Measurements from ENCODE around the gene PARD3. TPM values are rescaled to one million over a fixed set of nuclear protein-coding genes. Genes with fewer than 3 reads are reported as not detected.
A peak's percentile ranks its signal among the peaks of the same experiment; 100 is the strongest.

PARD3 gene
- polyA plus RNA-seq, 3 donors: 0.51 TPM; not detected in 2

GRCh38 chr10:34222359-34222758 is 592.7 kb downstream of the PARD3 start:
- H3K4me1 ChIP-seq (ENCODE audit: control insufficient read depth in 1 of 2, insufficient read depth in 2 of 2, low read length in 2 of 2): peaks cover 5 to 6% of the 10 kb centered on the region in 2 donors
- no peaks in the 10 kb centered on the region for H3K27me3 ChIP-seq (ENCODE audit: control insufficient read depth in 2 of 2, insufficient read depth in 2 of 2, low read length in 2 of 2)
- H3K9me3 Mint-ChIP-seq: peaks cover 2 to 10% (median 7%) of the 10 kb centered on the region in 7 donors
- no peak overlapping the region for H2AFZ ChIP-seq (ENCODE audit: insufficient read depth, low read depth, low read length, poor library complexity, severe bottlenecking)
- H3K79me2 ChIP-seq (ENCODE audit: insufficient read depth, low read length): no peaks in the 10 kb centered on the region
- TF ChIP-seq CTCF (IDR thresholded peaks at IDR 0.05): no peak
- DNase-seq: no peak
- no peak overlapping the region for H3K27ac Mint-ChIP-seq
- peaks cover 0 to 2% (median 0%) of the 10 kb centered on the region in 3 donors for H3K27me3 Mint-ChIP-seq (ENCODE audit: low read depth in 3 of 3)
- H4K20me1 ChIP-seq (ENCODE audit: insufficient read depth, low read length): no peaks in the 10 kb centered on the region
- intact Hi-C loops (cut with micrococcal nuclease): no loop called here
- H3K4me3 ChIP-seq (replicated peaks in 1 of 3; ENCODE audit: low read depth in 2 of 3, low read length in 3 of 3): no peak overlapping the region
- H3K9me3 ChIP-seq (replicated peaks in 1 of 2; ENCODE audit: control insufficient read depth in 1 of 2, insufficient read depth in 1 of 2, low read length in 2 of 2): no peaks in the 10 kb centered on the region
- H3K36me3 Mint-ChIP-seq: no peaks in the 10 kb centered on the region
- WGBS (ENCODE audit: insufficient coverage): no CpG with 5 or more reads among the region's 4 CpGs
- peaks cover 7% of the 10 kb centered on the region for H3K4me1 Mint-ChIP-seq
- no peaks in the 10 kb centered on the region for H3K36me3 ChIP-seq (replicated peaks in 1 of 2; ENCODE audit: control insufficient read depth in 1 of 2, insufficient read depth in 2 of 2, low read length in 2 of 2)
- no peak overlapping the region for H3K9ac ChIP-seq (ENCODE audit: insufficient read depth, low read length, poor library complexity, severe bottlenecking)
- no peak overlapping the region for H3K4me3 Mint-ChIP-seq
- no peak overlapping the region for H3K27ac ChIP-seq (ENCODE audit: low read depth in 1 of 2, low read length in 2 of 2)
- H3K4me2 ChIP-seq (replicated peaks; ENCODE audit: extremely low read depth, low read length, poor library complexity, severe bottlenecking): no peak overlapping the region

- H3K79me2 ChIP-seq (ENCODE audit: insufficient read depth, low read length): no peaks in the 10 kb centered on the region
- H2AFZ ChIP-seq (ENCODE audit: insufficient read depth, low read depth, low read length, poor library complexity, severe bottlenecking): no peak overlapping the region
- Mint-ChIP-seq H3K4me1 (peaks cover 7% of the 10 kb centered on the region), H3K4me3 (no peak overlapping the region), H3K27me3 (ENCODE audit: low read depth in 3 of 3) (peaks cover 0 to 2% (median 0%) of the 10 kb centered on the region in 3 donors), H3K9me3 (peaks cover 0 to under 1% (median 0%) of the 10 kb centered on the region in 7 donors), H3K36me3 (no peaks in the 10 kb centered on the region), H3K27ac (peak overlapping the region in 1 of 7 donors; percentile 15)
- H3K9ac ChIP-seq (ENCODE audit: insufficient read depth, low read length, poor library complexity, severe bottlenecking): no peak overlapping the region
- 82% methylated on average over 2 of the region's 10 CpGs for WGBS (ENCODE audit: insufficient coverage)
- intact Hi-C loops (cut with micrococcal nuclease): no loop called here
- TF ChIP-seq CTCF (IDR thresholded peaks at IDR 0.05): no peak
- H4K20me1 ChIP-seq (ENCODE audit: insufficient read depth, low read length): no peaks in the 10 kb centered on the region
- no peak for DNase-seq
- H3K4me2 ChIP-seq (replicated peaks; ENCODE audit: extremely low read depth, low read length, poor library complexity, severe bottlenecking): no peak overlapping the region
- H3K27ac ChIP-seq (ENCODE audit: low read depth in 1 of 2, low read length in 2 of 2): no peak overlapping the region
- H3K27me3 ChIP-seq (ENCODE audit: control insufficient read depth in 2 of 2, insufficient read depth in 2 of 2, low read length in 2 of 2): no peaks in the 10 kb centered on the region
- no peak overlapping the region for H3K4me3 ChIP-seq (replicated peaks in 1 of 3; ENCODE audit: low read depth in 2 of 3, low read length in 3 of 3)
- peaks cover 5 to 6% of the 10 kb centered on the region in 2 donors for H3K4me1 ChIP-seq (ENCODE audit: control insufficient read depth in 1 of 2, insufficient read depth in 2 of 2, low read length in 2 of 2)
- no peaks in the 10 kb centered on the region for H3K9me3 ChIP-seq (replicated peaks in 1 of 2; ENCODE audit: control insufficient read depth in 1 of 2, insufficient read depth in 1 of 2, low read length in 2 of 2)
- no peaks in the 10 kb centered on the region for H3K36me3 ChIP-seq (replicated peaks in 1 of 2; ENCODE audit: control insufficient read depth in 1 of 2, insufficient read depth in 2 of 2, low read length in 2 of 2)
These were observed 595.1 kb downstream of the PARD3 start for GRCh38 chr10:34219753-34220548.

All from CD14-positive monocyte (primary cell).